Hematopoietic multipotent progenitor cell treated with erythropoietin and hydrocortisone succinate and interleukin-3 and kit ligand, for 6 days (in vitro differentiated cells): ENCODE data around the gene KCNA10.

Experiments used
- DNase-seq: peaks from one replicate; pipeline ENCODE4 v3.0.0-alpha.2; 2015

Gene KCNA10

DNA sequence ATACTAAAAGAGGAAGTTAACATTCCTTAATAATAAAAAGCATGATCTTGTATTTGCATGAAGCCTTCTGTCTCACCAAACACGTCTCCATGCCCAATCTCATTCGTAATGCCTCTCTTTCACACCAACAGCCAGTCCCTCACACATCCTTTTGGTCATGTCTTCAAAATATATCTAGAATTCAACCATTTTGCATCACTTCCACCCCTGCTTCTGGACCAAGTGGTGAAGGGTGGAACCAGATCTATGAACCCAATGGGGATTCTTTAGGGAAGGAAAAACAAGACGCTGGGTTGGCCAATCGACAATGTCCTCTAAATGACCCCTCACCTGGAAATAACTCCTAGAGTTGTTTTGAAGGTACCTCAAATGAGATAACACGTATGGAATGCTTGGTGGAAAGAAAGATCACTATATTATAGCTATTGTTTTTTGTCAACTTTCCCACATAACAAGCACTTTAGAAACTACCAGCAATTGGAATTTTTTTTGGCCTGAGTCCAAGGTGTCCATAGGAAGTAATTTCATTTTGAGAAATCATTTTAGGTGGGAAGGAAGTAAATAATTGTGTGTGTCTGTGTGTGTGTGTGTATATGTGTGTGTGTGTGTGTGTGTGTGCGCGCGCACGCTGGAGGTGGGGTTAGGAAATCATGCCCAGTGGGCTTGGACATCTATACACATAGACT lies at the start of gene KCNA10:
Gene KCNA10, minus strand, starts transcription at position 51 of the 686 bp plus-strand sequence. CDS start 388 bp downstream, outside the sequence.
- no peak for DNase-seq

DNA sequence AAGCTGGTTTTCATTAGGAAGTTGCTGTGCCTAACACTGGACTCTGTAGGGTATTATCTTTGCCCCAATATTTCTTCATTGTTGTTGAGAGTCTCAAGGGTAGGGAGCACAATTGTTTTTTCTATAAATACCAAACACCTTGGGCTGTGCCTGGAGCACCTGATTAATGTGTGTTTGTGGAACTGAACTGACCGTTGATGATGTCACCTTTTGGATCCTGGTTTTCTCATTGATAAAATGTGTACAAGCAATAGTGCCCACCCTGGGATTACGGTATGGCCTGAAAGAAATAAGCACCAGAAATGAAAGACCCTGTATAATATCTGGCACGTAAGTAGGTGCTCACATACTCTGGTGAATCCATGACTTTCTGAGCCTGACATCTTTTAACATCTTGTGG lies 47.9 kb upstream of the KCNA10 start:
- DNase-seq: no peak

DNA sequence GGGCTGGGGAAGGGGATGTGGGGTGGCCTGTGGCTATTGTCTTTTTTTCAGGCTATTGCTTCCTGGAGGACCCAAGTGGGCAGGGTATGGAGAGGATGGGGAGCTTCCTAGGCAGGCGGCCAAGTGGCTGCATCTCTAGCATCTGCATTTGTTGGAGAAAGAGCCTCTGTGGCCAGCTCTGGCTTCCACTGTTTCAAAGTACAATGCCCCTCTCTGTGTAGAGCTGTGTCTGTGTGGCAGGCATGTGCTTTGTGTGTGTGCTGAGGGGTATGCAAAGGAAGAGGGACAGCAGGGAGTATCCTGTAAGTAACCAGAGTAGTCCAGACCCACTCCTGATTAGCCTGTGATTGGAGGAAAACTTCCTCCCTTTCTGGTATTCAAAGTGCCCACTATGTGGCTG lies 46.6 kb upstream of the KCNA10 start:
- DNase-seq: no peak

DNA sequence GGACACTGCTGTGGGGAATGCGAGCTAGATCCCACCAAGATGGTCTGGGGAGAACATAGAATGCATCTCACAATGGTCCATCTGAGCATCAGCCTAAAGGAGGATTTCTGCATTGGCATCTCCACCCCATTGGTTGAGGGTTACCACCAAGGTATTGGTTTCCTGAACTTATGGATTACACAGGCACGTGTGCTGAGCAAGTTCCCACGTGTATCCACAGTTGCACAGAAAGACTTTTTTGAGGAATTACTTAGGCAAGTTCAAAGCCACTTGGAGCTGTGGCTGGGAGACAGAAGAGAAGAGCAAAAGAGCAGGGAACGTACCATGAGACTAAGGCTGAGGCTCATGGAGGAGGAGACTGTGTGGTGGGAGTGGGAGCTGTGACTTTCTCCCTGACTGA lies 44.1 kb upstream of the KCNA10 start:
- no peak for DNase-seq

DNA sequence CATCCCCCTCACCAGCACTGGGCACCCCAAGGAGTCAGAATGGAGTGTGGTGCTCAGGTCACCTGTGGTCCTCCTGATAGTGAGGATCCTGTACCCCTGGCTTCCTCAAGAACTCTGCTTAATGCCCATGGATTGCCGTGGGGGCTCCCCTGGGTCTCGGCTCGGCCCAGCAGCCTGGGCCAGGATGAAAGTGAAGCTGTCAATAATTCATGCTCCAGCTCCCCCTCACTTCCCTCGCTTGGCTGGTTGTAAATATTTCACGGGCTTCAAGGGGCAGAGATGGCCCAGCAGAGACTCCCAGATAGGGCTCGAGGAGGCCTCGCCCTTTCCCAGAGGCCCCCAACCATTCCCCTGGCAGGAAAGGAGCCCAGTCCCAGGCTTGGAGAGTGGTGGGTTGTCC lies 42.6 kb upstream of the KCNA10 start:
- DNase-seq: no peak

DNA sequence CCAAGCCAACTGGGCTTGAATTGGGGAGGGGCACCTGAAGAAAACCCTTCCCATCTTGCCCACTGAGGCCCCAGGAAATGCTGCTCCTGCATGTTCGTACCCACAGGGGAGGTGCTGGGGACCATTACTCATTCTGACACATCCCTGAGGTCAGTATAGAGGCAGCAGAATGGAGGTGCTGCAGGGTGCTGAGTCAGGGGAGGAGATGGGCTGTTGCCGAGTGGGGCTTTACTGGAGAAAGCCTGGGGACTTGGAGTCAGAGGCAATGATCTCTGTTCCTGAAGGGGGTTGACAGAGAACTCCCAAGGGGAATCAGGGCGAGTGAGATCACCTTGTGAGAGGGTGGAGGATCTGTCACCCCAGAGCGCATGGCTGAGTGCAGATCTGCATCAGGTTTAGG lies 40.2 kb upstream of the KCNA10 start:
- DNase-seq: no peak

DNA sequence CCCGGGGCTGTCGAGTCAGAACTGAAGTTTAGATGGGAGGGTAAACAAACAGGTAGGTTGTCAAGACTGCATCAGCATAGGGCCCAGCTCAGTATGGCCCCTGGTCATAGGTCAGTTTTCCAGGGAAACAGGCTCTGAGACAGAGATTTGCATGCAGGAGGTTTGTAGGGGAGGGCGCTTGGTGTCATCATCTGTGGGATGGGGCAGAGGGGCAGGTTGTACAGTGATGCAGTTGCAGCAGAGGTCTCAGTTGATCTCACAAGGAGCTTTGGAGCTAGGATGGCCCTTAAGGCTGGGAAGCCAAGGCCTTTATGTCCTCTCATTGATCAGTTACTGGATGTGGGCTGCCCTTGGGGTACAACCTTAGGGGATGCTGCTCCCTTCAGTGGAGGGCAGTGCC lies 38.5 kb upstream of the KCNA10 start:
- DNase-seq: no peak

DNA sequence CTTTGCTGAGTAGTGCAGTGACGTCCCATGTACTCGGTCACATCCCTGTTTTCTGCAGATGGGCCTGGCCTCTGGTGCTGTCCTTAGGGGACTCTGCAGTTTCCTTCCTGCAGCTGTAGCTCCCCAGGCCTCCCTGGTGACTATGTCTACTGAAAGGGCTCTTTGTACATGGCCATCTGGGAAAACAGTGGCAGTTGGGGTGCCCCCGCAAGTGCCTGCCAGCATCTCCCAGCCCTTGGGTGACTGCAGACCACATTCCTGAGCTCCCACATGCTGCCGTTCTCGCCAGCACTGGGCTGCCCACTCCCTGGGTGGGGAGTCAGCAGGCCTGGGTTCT lies 37.5 kb upstream of the KCNA10 start:
- DNase-seq: no peak

DNA sequence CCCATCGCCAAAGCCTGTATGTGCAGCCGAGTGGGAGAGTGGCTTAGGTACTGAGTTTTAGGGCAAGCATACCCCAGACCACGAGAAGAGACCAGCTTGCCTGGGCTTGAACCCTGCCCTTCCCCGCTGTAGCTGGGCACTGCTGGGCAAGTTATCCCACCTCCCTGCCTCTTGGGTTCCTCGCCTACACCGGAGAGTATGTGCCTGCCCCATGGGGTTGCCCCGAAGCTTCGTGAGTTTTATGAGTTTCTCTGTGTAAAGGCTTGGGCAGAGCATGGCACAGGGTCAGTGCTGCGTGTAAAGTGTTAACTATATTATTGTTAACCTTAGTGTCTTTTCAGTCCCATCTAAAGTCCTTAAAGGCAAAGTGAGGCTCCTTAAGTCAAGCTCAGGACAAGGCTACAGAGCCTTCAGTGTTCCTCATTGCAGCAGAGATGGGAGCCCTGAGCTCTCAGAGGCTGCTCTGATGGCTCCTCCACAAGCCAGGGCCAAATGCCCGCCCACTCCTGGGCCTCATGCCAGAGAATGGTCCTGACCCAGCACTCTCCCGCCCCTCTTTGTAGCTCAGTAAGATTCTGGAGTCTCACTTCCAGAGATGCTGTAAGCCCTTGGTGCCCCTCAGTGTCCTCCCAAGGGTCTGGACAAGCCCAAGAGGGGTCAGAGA lies 37.0 kb upstream of the KCNA10 start:
- DNase-seq: peak; percentile 24

DNA sequence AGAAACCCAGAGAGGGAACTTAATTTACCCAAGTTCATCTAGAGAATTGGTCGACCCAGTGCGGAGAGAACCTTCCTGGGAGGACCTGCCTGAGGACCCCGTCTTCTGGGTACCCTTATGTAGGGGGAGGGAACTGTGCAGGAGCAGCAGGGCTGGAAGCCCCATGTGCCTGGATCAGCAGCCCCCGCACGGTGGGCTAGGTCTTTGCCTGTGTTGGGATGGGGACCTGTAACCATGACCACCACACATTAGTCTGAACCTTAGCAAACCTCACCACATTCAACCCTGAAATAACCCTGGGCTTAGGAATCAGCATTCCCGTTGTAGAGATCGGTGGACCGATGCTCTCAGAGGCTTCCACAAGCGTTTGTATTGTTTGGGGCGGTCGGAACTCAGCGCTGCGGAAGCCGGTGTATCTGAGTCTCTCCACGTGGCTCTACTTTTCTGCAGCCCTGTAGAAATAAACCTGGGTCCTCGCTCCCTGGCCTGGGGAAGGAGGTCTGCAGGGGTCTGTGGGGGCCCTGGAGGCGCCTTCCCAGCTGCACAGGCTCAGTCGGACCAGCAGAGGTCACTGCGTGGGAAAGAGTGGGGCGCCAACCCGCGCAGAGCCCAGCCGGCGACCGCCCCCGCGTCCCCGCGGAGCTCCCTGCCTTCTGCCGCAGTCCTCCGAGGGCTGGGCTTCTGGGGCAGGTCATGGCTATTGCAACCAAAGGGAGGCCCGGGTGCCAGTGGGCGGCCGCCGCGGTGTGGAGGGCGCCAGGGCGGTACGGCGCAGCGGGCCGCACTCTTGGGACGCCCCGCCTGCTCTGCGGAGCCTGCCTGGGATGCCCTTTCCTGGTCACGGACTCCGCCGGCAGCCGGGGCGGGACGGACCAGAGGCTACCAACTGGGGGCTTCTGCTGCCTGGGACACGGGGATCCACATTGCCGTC lies 36.2 kb upstream of the KCNA10 start:
- DNase-seq: peak; percentile 63

DNA sequence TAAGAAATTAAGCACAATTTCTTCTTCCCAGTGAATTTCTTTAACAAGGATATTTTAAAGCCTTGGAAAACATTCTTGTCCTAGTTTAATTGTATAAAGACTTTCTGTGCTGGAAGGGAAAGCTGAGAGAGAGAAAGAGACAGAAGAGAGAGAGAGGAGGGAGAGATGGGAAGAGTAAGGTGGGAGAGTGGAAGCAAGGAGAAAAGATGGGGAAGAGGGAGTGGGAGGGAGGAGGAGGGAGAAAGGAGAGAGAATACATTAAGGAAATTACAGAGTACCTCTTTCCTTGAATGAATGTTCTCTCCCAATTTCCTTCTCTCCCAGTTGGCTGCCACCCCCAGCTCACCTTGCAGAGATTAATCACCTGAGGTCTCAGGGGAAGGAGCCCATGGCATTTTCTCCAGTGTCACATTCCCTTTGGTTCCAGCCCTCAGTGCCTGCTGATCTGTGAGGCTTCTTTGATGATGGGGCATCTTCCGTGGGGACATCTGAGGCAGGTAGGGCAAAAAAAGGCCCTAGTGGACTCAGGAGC lies 32.4 kb upstream of the KCNA10 start:
- DNase-seq: no peak

DNA sequence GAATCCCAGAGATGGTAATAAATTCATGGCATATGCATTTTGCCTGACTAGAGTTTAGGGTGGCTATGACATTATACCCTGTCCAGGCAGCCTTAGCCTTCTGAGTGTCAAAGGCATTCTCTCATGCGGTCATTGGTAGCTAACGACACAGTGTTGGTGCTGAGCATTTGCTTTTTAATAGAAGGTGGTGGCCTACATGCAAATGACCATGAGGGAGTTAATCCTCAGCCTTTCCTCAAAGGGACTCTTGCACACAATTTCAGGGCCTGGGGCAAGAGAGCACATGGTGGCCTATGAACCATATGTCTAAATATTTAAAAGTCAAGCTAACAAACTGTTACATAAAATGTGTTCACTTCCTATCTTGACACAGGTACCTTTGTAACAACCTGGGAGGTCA lies 30.9 kb upstream of the KCNA10 start:
- DNase-seq: no peak

DNA sequence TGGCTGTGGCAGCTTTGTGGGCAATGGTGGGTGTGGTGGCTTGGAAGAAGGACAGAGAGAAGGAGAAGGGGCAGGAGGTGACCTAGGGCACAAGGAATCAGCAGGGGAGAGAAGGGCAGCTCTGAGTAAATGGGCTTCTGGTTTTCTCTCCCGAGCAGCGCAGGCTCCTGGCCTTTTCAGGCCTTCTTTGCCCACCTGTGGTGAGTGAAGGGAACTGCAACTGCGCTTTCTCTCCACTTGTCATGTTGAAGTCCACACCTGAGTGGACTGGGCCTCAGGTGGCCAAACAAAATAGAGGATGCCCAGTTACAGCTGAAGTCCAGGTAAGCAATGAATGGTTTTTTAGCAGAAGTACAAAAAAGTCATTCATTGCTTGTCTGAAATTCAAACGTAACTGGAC lies 29.4 kb upstream of the KCNA10 start:
- peak; percentile 35 for DNase-seq

DNA sequence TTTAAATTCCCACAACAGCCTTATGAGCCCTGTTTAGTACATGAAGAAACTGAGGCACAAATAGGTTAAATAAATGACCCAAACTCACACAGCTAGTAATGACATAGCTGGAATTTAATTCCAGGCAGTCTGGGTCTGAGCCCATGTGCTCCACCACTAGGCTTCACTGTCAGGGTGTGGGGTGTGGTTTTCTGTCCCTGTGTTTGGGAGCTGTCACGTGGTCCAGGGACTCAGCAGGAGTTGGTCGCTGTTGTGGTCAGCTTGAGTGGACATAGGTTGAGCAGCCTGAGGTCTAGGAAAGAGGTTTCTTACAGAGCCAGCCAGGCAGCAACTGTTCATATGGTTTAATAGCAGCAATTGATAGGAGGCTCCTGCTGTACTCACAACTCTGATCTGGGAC lies 28.0 kb upstream of the KCNA10 start:
- no peak for DNase-seq

DNA sequence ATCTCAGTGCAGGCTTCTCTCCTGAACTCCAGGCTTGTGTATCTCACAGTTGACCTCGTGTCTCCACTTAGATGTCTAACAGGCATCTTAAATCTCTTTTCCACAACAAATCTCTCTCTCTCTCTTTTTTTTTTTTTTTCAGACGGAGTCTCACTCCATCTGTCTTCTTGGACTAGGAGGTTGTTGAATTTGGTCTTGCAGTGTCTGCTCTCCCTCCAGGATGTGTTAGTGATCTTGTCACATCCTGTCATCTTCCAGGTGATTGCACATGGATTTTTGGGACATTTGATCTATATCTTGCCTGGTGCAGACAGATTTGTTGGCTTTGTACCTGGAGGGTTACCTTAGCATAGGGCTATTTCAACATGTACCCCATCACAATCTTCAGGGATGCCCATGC lies 26.5 kb upstream of the KCNA10 start:
- no peak for DNase-seq

DNA sequence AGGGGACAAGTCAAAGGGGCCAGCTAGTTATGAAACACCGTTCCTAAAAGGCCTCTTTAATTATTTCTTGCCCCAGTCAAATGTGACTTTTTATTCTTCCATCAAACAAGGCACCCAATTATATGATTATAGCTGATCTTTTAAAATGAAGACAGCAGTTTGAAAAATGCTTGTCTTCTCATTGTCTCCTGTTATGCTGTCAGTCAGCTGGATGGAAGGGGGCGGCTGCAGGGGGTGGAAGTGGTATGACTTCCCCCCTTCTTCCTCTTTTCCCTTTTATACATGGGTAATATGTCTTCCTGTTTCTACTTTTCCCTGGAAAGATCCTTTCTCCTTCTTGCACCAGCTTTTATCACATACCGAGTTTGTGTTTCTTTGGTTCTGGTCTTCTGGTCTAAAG lies 25.8 kb upstream of the KCNA10 start:
- DNase-seq: no peak

DNA sequence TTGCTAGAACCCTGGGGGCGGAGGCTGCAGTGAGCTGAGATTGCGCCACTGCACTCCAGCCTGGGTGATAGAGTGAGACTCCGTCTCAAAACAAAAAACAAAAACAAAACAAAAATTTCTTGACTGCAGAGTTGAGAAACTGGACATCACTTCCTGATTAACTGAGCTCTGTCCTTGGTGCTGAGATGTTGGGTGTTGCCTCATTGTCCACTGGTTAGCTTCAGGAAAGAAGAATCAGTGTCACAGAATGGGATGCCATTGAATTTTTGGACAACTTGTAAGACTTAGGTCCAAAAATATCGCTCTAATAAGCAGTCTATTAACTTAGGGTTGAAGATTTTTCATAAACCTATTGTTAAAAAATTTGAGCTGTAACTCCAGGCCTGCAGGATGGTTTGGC lies 23.8 kb upstream of the KCNA10 start:
- peak; percentile 77 for DNase-seq

DNA sequence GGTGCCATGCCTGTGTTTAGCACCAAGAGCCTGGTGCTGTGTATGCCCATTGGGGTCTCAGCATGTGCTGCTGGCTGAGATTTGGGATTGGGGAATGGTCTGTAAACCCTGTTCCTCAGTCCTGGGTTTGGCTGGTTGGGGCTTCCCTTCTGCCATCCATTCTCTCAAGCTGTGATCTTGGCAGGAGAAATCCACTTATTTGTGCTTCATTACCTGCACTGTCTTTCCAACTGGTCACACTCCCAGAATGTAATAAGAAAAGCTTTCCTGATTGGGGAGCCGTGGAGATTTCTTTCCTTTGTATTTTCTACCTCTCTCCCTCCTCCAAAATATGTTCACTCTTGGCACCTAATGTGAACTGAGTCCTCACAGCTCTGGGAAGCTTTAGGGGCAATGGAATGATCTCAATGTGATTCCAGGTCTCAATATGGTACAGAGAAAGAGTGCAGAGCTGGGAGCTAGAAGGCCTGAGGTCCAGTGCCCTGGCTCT lies 23.0 kb upstream of the KCNA10 start:
- no peak for DNase-seq

DNA sequence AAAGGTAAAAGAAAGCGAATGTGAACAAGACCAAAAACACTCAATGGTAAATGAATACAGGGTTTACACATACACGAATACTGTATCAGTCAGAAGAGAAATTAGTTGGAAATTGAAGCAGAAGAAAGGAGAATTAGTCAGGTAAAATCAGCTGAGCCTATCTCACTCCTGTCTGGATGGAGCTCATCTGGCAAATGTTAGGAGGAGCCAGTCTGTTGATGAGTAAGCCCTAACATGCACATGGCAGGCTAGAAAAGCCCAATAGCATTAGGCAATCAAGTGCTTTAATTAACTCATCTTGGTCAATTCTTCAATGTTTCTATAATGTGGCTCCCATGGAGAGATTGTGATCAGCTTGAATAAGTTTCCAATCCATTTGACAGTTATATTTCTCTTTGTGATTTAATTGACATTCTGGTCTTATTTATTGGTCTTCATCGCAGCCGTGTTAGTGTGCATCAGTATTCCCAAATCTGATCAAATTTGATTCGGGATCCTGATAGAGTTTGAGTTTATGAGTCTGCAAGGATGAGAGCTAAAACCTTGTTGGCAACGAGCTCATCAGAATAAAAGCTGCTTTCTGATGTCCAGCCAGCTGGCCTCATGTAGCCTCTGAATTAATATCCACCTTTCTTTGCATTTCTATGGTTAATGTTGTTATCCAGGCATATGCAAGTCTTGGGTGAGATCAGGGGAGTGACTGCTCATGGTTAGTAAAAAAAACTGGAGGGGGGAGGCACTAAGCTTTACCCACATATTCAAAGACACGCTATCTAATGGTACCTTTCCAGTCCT lies 22.1 kb upstream of the KCNA10 start:
- no peak for DNase-seq

DNA sequence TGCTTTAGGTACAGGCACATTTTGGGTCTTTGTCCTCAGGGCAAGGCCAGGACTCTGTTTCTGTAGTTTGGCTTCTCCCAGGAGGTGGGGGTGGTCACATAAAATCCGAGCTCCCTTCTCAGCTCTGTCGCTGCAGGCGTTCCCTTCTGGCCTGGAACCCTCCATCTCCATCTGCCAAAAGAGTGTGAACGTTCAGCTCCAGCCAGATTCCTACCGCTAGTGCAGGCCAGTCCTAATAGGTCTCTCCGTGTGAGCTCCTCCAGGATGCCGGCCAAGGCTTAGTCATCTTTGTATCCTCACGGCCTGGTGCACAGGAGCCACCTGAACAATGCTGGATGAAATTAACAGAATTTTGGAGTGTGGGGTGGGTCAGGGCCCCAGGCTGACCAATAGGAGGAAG lies 19.9 kb upstream of the KCNA10 start:
- no peak for DNase-seq

DNA sequence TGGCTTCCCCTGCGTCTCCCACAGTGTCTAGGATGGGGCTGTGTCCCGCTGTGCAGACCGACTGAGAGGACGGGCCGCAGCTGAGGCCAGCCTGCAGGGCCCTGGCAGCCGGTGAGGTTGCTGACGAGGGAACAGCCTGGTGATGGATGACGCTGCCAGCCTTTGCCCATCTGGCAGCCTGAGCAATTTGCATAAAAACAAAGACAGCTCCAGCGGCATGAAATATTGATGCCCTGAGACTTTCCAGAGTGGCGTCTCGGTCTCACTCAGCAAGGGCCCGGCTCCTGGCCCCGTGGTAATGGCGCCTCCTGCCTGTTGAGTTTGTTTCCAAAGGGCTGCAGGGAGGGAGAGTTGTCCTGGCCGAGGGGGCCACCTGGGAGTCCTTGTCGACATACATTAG lies 19.1 kb upstream of the KCNA10 start:
- no peak for DNase-seq

DNA sequence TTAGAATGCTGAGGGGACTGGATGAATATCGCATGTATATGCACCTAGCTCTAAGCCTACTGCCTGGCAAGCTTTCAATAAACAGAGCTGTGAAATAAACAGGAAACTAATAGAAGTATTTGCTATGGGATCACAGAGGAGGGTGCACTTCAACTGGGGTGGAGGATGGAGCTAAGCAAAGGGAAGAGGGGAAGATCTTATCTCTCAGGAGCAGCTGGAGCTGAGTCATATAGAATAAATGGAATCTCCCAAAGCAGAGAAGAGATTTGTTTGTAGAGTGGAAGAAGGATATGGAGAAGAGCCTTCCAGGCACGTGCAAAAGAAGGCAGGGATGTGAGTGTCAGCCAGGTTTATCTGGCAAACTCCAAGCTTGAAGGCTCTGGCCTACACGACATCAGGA lies 17.0 kb upstream of the KCNA10 start:
- DNase-seq: no peak

DNA sequence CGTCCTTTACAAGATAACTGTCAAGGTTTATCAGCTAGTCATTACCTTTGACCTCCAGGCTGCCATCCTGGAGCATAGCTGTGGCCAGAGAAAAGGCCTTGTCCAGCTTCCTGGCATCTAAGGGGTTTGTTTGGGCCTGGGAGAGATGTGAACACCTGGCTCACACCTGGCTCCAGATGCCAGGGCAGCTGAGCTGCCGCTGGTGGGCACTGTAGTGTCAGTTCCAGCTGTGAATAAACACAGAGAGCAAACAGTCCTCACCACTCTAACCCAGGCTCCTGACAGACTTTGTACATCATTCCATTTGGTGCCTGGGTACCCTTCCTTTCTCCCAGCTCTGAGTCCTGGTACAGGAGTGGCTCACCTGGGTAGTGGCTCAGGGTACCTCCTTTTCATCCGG lies 14.3 kb upstream of the KCNA10 start:
- DNase-seq: no peak
